CD4-positive, CD25-positive, alpha-beta regulatory T cell (primary cell): ENCODE data around the gene AP3S1. TPM values are rescaled to one million over a fixed set of nuclear protein-coding genes. Genes with fewer than 3 reads are reported as not detected.

Source experiments
- ATAC-seq, 2 donors: fragments of 150-1000 bp; cut with Tn5 transposase; one replicate each; pipeline ENCODE4 v1.10.0; 2021; ENCODE audit warnings: low read depth in 2 of 2, moderate number of reproducible peaks in 2 of 2, moderate library complexity in 1 of 2
- DNase-seq, 3 donors: peaks; one replicate each; pipeline versions ENCODE4 v3.0.0 to v3.0.0-alpha.2; 2012 to 2022; ENCODE audit warnings: mixed read lengths in 1 of 3
- H3K27ac ChIP-seq: one replicate; pipeline ENCODE4 v1.7.0; 2013; ENCODE audit warnings: mild to moderate bottlenecking, low read length; ENCODE audit not compliant: insufficient read depth, poor library complexity, severe bottlenecking
- H3K27me3 ChIP-seq: one replicate; pipeline ENCODE4 v1.7.0; 2013; ENCODE audit warnings: low read length; ENCODE audit not compliant: control insufficient read depth, insufficient read depth
- H3K36me3 ChIP-seq: one replicate; pipeline ENCODE4 v1.7.0; 2013; ENCODE audit warnings: mild to moderate bottlenecking, low read length, moderate library complexity; ENCODE audit not compliant: control insufficient read depth, insufficient read depth
- H3K4me1 ChIP-seq: 2 replicates; pipeline ENCODE4 v1.7.0; 2013; ENCODE audit warnings: mild to moderate bottlenecking, low read length; ENCODE audit not compliant: insufficient read depth, control insufficient read depth, poor library complexity, severe bottlenecking
- H3K4me3 ChIP-seq: one replicate; pipeline ENCODE4 v1.7.0; 2013; ENCODE audit warnings: low read depth, mild to moderate bottlenecking, low read length, moderate library complexity
- H3K9me3 ChIP-seq, 2 experiments: 1 replicate in 1 of 2; 2 replicates in 1 of 2; pipeline ENCODE4 v1.7.0; 2013; ENCODE audit warnings: low read length in 2 of 2, mild to moderate bottlenecking in 1 of 2, moderate library complexity in 1 of 2; ENCODE audit not compliant: control insufficient read depth in 2 of 2
- H3K27ac Mint-ChIP-seq, 3 donors: one replicate each; pipeline ENCODE4 v1.8.0; 2020 to 2022; ENCODE audit warnings: mild to moderate bottlenecking in 3 of 3, mixed read lengths in 3 of 3, moderate library complexity in 2 of 3
- H3K27me3 Mint-ChIP-seq: one replicate; pipeline ENCODE4 v1.8.0; 2022; ENCODE audit warnings: mild to moderate bottlenecking, mixed read lengths
- H3K36me3 Mint-ChIP-seq: one replicate; pipeline ENCODE4 v1.8.0; 2020; ENCODE audit warnings: mixed read lengths
- H3K4me1 Mint-ChIP-seq, 4 donors: one replicate each; pipeline ENCODE4 v1.8.0; 2020 to 2022; ENCODE audit warnings: mixed read lengths in 4 of 4, mild to moderate bottlenecking in 1 of 4
- H3K4me3 Mint-ChIP-seq, 4 donors: one replicate each; pipeline ENCODE4 v1.8.0; 2020 to 2022; ENCODE audit warnings: mild to moderate bottlenecking in 4 of 4, mixed read lengths in 4 of 4, moderate library complexity in 3 of 4
- H3K9me3 Mint-ChIP-seq, 7 donors: one replicate each; pipeline ENCODE4 v1.8.0; 2020 to 2022; ENCODE audit warnings: mixed read lengths in 7 of 7, mild to moderate bottlenecking in 3 of 7, moderate library complexity in 2 of 7
- polyA plus RNA-seq, 4 donors: library from polyadenylated mRNA; unstranded; fragments of 300-500 nt; fragmentation: Illumina TruSeq; gene quantifications; one replicate each; pipeline ENCODE4 v1.2.3, GENCODE V29; 2021
- total RNA-seq: library from RNA; stranded (reverse); gene quantifications from one replicate; pipeline ENCODE4 v1.2.3, GENCODE V29; 2022

The AP3S1 gene
- 39.5 TPM for total RNA-seq
- polyA plus RNA-seq = 10 to 100 TPM; 55.9 to 77.5 (median 63.3) TPM

DNA sequence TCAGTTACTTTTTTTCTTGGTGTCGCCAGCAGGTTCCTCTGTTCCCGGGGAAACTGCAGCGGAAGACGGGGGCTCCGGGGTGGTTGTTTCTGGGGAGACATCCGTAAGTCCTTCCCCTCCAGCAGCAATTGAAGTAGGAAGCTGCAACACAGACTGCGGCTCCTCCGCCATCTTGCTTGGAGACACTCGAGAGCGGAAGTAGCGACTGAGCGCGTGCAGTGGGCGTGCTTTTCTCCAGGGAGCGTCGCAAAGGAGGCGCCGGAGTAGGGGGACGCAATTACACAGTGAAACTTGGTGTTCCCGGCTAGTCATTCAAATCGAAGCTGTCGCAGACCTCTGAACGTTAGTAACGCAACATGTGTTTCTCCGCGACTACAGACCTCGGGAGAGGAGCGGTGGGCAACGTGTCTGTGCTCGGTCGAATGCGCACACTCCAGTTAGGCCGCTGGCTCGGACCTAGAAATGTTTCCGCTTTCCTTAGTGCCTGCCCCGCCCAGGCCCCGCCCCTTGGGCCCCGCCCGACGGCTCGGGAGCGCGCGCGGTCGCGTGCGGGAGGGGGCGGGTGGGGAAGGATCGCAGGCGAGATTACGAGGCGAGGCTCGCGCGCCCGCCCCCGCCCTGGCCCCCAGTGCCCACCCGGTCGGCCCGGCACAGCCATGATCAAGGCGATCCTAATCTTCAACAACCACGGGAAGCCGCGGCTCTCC is at the start of gene AP3S1, which contains the start of gene ATG12:
TSS of gene AP3S1 (plus strand) at position 554 of the 707 bp plus-strand sequence. CDS start at position 657, 103 bp downstream.
TSS of gene ATG12 (minus strand) at position 184 of the 707 bp plus-strand sequence. CDS start at position 171, 13 bp downstream.
- DNase-seq (peak; percentile 87 to 97 (median 94)), ATAC-seq (peak; percentile 87)
- Mint-ChIP-seq H3K36me3 (peaks cover 9% of the 10 kb centered on the region), H3K27ac (peak within 1 kb of the TSS; percentile 99), H3K4me1 (peaks cover 40 to 68% (median 54%) of the 10 kb centered on the region in 4 donors), H3K4me3 (peak within 1 kb of the TSS; percentile 97 to 99 (median 99)), H3K9me3 (no peaks in the 10 kb centered on the region), H3K27me3 (no peaks in the 10 kb centered on the region)
- Histone ChIP-seq H3K27ac (peak within 1 kb of the TSS; percentile 93), H3K27me3 (no peaks in the 10 kb centered on the region), H3K9me3 (no peaks in the 10 kb centered on the region), H3K4me1 (peaks cover 45% of the 10 kb centered on the region), H3K4me3 (peak within 1 kb of the TSS; percentile 96), H3K36me3 (peaks cover 16% of the 10 kb centered on the region)

- no peaks in the 10 kb centered on the region for H3K9me3 ChIP-seq
- H3K4me1 ChIP-seq = no peaks in the 10 kb centered on the region
- no peak overlapping the region for H3K27ac Mint-ChIP-seq
- DNase-seq (no peak), ATAC-seq (no peak)
- no peaks in the 10 kb centered on the region for H3K9me3 Mint-ChIP-seq
- no peaks in the 10 kb centered on the region for H3K36me3 ChIP-seq
- no peaks in the 10 kb centered on the region for H3K4me1 Mint-ChIP-seq
- peaks cover 15% of the 10 kb centered on the region for H3K27me3 ChIP-seq
- peaks cover 36% of the 10 kb centered on the region for H3K27me3 Mint-ChIP-seq
- H3K36me3 Mint-ChIP-seq = no peaks in the 10 kb centered on the region
- H3K4me3 ChIP-seq = no peak overlapping the region
- no peak overlapping the region for H3K4me3 Mint-ChIP-seq
- H3K27ac ChIP-seq = no peak overlapping the region
Measured at GRCh38 chr5:115795700-115796099, 46.0 kb upstream of the AP3S1 start.

GRCh38 chr5:115796656-115797055 is 45.1 kb upstream of the AP3S1 start:
- H3K4me3 Mint-ChIP-seq = no peak overlapping the region
- Histone ChIP-seq H3K4me1 (no peaks in the 10 kb centered on the region), H3K36me3 (no peaks in the 10 kb centered on the region), H3K27ac (no peak overlapping the region), H3K27me3 (peaks cover 13% of the 10 kb centered on the region), H3K4me3 (no peak overlapping the region), H3K9me3 (no peaks in the 10 kb centered on the region)
- H3K27ac Mint-ChIP-seq = no peak overlapping the region
- no peaks in the 10 kb centered on the region for H3K9me3 Mint-ChIP-seq
- ATAC-seq = no peak
- no peaks in the 10 kb centered on the region for H3K36me3 Mint-ChIP-seq
- DNase-seq = no peak
- no peaks in the 10 kb centered on the region for H3K4me1 Mint-ChIP-seq
- H3K27me3 Mint-ChIP-seq = peaks cover 30% of the 10 kb centered on the region

DNA sequence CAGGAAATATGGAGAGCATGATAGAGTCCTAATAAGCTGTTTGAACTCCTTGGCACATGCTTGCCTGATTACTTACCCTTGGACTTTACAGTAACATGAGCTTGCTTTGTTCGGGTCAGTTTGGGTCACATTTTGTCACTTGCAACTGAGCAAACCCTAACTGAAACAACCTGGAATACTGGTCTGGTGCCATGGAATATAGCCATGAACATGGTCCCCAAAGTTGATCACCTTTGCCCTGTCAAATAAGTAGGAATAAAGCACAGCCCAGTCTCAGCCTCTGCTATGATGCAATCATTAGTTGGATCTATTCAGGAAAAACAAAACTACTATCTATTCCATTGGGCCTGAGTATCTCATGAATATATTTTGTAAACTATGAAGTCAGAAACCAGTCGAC is 43.5 kb upstream of the AP3S1 start:
- ATAC-seq (no peak), DNase-seq (no peak)
- Histone ChIP-seq H3K27ac (no peak overlapping the region), H3K4me1 (no peaks in the 10 kb centered on the region), H3K27me3 (peaks cover 10% of the 10 kb centered on the region), H3K9me3 (no peaks in the 10 kb centered on the region), H3K36me3 (no peaks in the 10 kb centered on the region), H3K4me3 (no peak overlapping the region)
- Mint-ChIP-seq H3K4me3 (no peak overlapping the region), H3K9me3 (no peaks in the 10 kb centered on the region), H3K4me1 (no peaks in the 10 kb centered on the region), H3K27me3 (peaks cover 31% of the 10 kb centered on the region), H3K27ac (no peak overlapping the region), H3K36me3 (no peaks in the 10 kb centered on the region)

DNA sequence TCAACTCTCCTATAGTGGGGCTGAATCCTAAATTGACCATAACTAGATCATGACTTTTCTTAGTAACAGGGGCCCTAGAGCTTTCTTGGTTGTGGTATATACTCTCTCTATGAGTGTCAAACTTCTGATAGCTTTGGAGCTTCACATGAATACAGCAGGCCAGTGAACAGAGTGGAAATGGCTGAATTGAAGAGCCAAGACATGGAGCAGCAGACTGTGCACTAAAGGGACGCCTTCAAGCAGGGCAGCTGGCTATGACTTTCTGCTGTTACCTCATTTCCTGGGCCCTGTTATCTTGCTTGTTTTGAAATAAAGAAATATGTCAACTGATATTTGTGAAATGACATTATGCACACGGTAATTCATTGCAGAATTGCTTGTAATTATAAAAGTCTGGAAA is 41.6 kb upstream of the AP3S1 start:
- Histone ChIP-seq H3K9me3 (no peaks in the 10 kb centered on the region), H3K36me3 (no peaks in the 10 kb centered on the region), H3K27me3 (peaks cover 7% of the 10 kb centered on the region), H3K4me1 (no peaks in the 10 kb centered on the region), H3K27ac (no peak overlapping the region), H3K4me3 (no peak overlapping the region)
- H3K9me3 Mint-ChIP-seq = no peaks in the 10 kb centered on the region
- H3K4me1 Mint-ChIP-seq = no peaks in the 10 kb centered on the region
- H3K36me3 Mint-ChIP-seq = no peaks in the 10 kb centered on the region
- H3K27ac Mint-ChIP-seq = no peak overlapping the region
- DNase-seq (no peak), ATAC-seq (no peak)
- no peak overlapping the region for H3K4me3 Mint-ChIP-seq
- H3K27me3 Mint-ChIP-seq = peaks cover 33% of the 10 kb centered on the region

- H3K27ac Mint-ChIP-seq = no peak overlapping the region
Measured at GRCh38 chr5:115801152-115801551, 40.6 kb upstream of the AP3S1 start.

DNA sequence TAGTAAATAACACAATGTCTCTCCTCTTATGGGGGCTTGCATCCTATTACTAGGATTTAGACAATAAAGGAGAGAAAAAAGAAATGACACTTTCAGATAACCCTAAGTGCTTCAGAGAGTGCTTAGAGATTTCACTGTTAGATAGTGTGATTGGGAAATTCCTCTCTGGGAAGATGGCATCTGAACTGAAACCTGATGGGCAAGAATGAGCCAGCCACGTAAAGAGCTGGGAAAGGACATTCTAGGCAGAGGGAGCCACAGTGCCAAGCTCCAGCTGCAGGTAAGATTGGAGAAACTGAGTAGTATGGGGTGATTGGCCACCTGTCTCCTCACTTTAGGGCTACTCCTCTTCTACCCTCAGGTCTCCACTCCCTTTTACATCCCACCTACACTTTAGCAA is 39.8 kb upstream of the AP3S1 start:
- Mint-ChIP-seq H3K4me1 (no peaks in the 10 kb centered on the region), H3K27me3 (peaks cover 39% of the 10 kb centered on the region), H3K36me3 (no peaks in the 10 kb centered on the region), H3K4me3 (no peak overlapping the region), H3K9me3 (no peaks in the 10 kb centered on the region), H3K27ac (no peak overlapping the region)
- Histone ChIP-seq H3K36me3 (no peaks in the 10 kb centered on the region), H3K27me3 (peaks cover 4% of the 10 kb centered on the region), H3K9me3 (no peaks in the 10 kb centered on the region), H3K4me1 (no peaks in the 10 kb centered on the region), H3K27ac (no peak overlapping the region), H3K4me3 (no peak overlapping the region)
- DNase-seq (no peak), ATAC-seq (no peak)

More at GRCh38 chr5:115801152-115801551, 40.6 kb upstream of the AP3S1 start:
- Histone ChIP-seq H3K4me1 (no peaks in the 10 kb centered on the region), H3K36me3 (no peaks in the 10 kb centered on the region), H3K27me3 (peaks cover 7% of the 10 kb centered on the region), H3K4me3 (no peak overlapping the region), H3K9me3 (no peaks in the 10 kb centered on the region), H3K27ac (no peak overlapping the region)
- H3K4me3 Mint-ChIP-seq = no peak overlapping the region
- no peak for ATAC-seq
- H3K27me3 Mint-ChIP-seq = peaks cover 39% of the 10 kb centered on the region
- no peaks in the 10 kb centered on the region for H3K9me3 Mint-ChIP-seq
- DNase-seq = no peak
- no peaks in the 10 kb centered on the region for H3K4me1 Mint-ChIP-seq
- H3K36me3 Mint-ChIP-seq = no peaks in the 10 kb centered on the region
